CD4-positive, alpha-beta memory T cell (primary cell): ENCODE data around the gene PPM1G. TPM values are rescaled to one million over a fixed set of nuclear protein-coding genes. Genes with fewer than 3 reads are reported as not detected.

Experiments
- CTCF ChIA-PET: fragments of 350-600 bp; sonication (Branson Sonifier 250); formaldehyde crosslinking; loops from one replicate; lab custom pipeline; 2021; ENCODE audit warnings: inconsistent platforms; ENCODE audit not compliant: partially characterized antibody; lab: Charles Lee
- POLR2A ChIA-PET: fragments of 350-600 bp; sonication (Branson Sonifier 250); formaldehyde crosslinking; loops from one replicate; lab custom pipeline; 2021; ENCODE audit not compliant: partially characterized antibody; lab: Charles Lee
- DNase-seq, 5 donors: peaks; one replicate each; pipeline versions ENCODE4 v3.0.0 to v3.0.0-alpha.2; 2020 to 2022; ENCODE audit warnings: mixed read lengths in 1 of 5
- H3K27ac ChIP-seq: one replicate; pipeline ENCODE4 v1.7.0; 2013; ENCODE audit warnings: low read depth, low read length
- H3K27me3 ChIP-seq: 2 replicates; pipeline ENCODE4 v1.7.0; 2013; ENCODE audit warnings: mild to moderate bottlenecking, low read length, moderate library complexity; ENCODE audit not compliant: insufficient read depth
- H3K36me3 ChIP-seq: 2 replicates; pipeline ENCODE4 v1.7.0; 2013; ENCODE audit warnings: mild to moderate bottlenecking, low read length, moderate library complexity; ENCODE audit not compliant: insufficient read depth
- H3K4me1 ChIP-seq: 2 replicates; pipeline ENCODE4 v1.7.0; 2013; ENCODE audit warnings: mild to moderate bottlenecking, low read length, moderate library complexity; ENCODE audit not compliant: insufficient read depth
- H3K4me3 ChIP-seq, 2 donors: one replicate each; pipeline ENCODE4 v1.7.0; 2013; ENCODE audit warnings: low read length in 2 of 2, mild to moderate bottlenecking in 1 of 2
- H3K9me3 ChIP-seq, 2 donors: one replicate each; pipeline ENCODE4 v1.7.0; 2013; ENCODE audit warnings: low read length in 2 of 2, control low read depth in 1 of 2; ENCODE audit not compliant: control insufficient read depth in 1 of 2
- H3K27ac Mint-ChIP-seq, 7 donors: one replicate each; pipeline ENCODE4 v1.8.0; 2020 to 2021; ENCODE audit warnings: mixed read lengths in 7 of 7, mild to moderate bottlenecking in 6 of 7, inconsistent platforms in 3 of 7, moderate library complexity in 3 of 7
- H3K27me3 Mint-ChIP-seq, 2 donors: one replicate each; pipeline ENCODE4 v1.8.0; 2020 to 2021; ENCODE audit warnings: mixed read lengths in 2 of 2
- H3K36me3 Mint-ChIP-seq, 2 donors: one replicate each; pipeline ENCODE4 v1.8.0; 2020 to 2021; ENCODE audit warnings: mixed read lengths in 2 of 2, inconsistent platforms in 1 of 2, mild to moderate bottlenecking in 1 of 2
- H3K4me1 Mint-ChIP-seq, 4 donors: one replicate each; pipeline ENCODE4 v1.8.0; 2020 to 2021; ENCODE audit warnings: mixed read lengths in 4 of 4, mild to moderate bottlenecking in 1 of 4
- H3K4me3 Mint-ChIP-seq, 8 donors: one replicate each; pipeline ENCODE4 v1.8.0; 2020 to 2021; ENCODE audit warnings: mixed read lengths in 8 of 8, mild to moderate bottlenecking in 7 of 8, moderate library complexity in 6 of 8, inconsistent platforms in 3 of 8
- H3K9me3 Mint-ChIP-seq, 8 donors: one replicate each; pipeline ENCODE4 v1.8.0; 2020 to 2021; ENCODE audit warnings: mixed read lengths in 8 of 8, mild to moderate bottlenecking in 5 of 8, inconsistent platforms in 3 of 8, moderate library complexity in 1 of 8
- intact Hi-C: fragments of 100-400 bp; cut with micrococcal nuclease; formaldehyde crosslinking; loops from one replicate; pipeline ENCODE4 v1.15.1; 2023
- polyA plus RNA-seq, 2 donors: library from polyadenylated mRNA; unstranded; fragments of 300-500 nt; fragmentation: Illumina TruSeq; gene quantifications; one replicate each; pipeline ENCODE4 v1.2.3, GENCODE V29; 2021
- total RNA-seq, 2 experiments: library from RNA; stranded (reverse); gene quantifications; one replicate each; pipeline ENCODE4 v1.2.3, GENCODE V29; 2021

PPM1G gene
- total and polyA plus RNA-seq, 4 experiments from 2014 or later, result 53.8 to 99.4 (median 66.4) TPM

- intact Hi-C loops, result loop anchor here (5.0 kb wide), 1 partner anchor 309 kb away; no protein-coding TSS in a partner anchor
- CTCF ChIA-PET, result no interaction called here
- H3K4me1 Mint-ChIP-seq, result peaks cover 24 to 54% (median 35%) of the 10 kb centered on the region in 4 donors
- H3K27ac Mint-ChIP-seq, result peak overlapping the region in 2 of 7 donors; percentile 18 to 35
- Histone ChIP-seq H3K9me3 (no peaks in the 10 kb centered on the region), H3K27me3 (no peaks in the 10 kb centered on the region), H3K4me1 (peaks cover 32% of the 10 kb centered on the region), H3K27ac (no peak overlapping the region), H3K36me3 (peaks cover 54% of the 10 kb centered on the region), H3K4me3 (no peak overlapping the region)
- DNase-seq, result no peak
- no peaks in the 10 kb centered on the region for H3K27me3 Mint-ChIP-seq
- peaks cover 36 to 74% of the 10 kb centered on the region in 2 donors for H3K36me3 Mint-ChIP-seq
- POLR2A ChIA-PET, result interaction anchor here (1.2 to 1.3 kb wide), 2 partner anchors 9 to 18 kb away, joined by 3 read pairs; no protein-coding TSS in a partner anchor
- no peaks in the 10 kb centered on the region for H3K9me3 Mint-ChIP-seq
- H3K4me3 Mint-ChIP-seq, result peak overlapping the region in 2 of 8 donors; percentile 25 to 49
Measured at GRCh38 chr2:27373567-27373966, 35.8 kb downstream of the PPM1G start.

- Mint-ChIP-seq H3K4me3 (peak overlapping the region in 4 of 8 donors; percentile 26 to 75 (median 48)), H3K27me3 (no peaks in the 10 kb centered on the region), H3K36me3 (peaks cover 40 to 75% of the 10 kb centered on the region in 2 donors), H3K27ac (peak overlapping the region; percentile 3 to 98 (median 80)), H3K9me3 (no peaks in the 10 kb centered on the region), H3K4me1 (peaks cover 27 to 59% (median 38%) of the 10 kb centered on the region in 4 donors)
- ChIA-PET CTCF (no interaction called here), POLR2A (interaction anchor here (1.2 to 5.5 kb wide), 3 partner anchors 8 to 19 kb away, joined by 3 to 106 read pairs (median 3); partner anchors contain the start of gene ZNF513)
- no peak for DNase-seq
- Histone ChIP-seq H3K9me3 (no peaks in the 10 kb centered on the region), H3K27ac (no peak overlapping the region), H3K4me1 (peaks cover 38% of the 10 kb centered on the region), H3K27me3 (no peaks in the 10 kb centered on the region), H3K4me3 (no peak overlapping the region), H3K36me3 (peaks cover 56% of the 10 kb centered on the region)
- intact Hi-C loops, result loop anchor here (5.0 kb wide), 1 partner anchor 309 kb away; no protein-coding TSS in a partner anchor
Measured at GRCh38 chr2:27372937-27373336, 36.5 kb downstream of the PPM1G start.

- peak overlapping the region; percentile 96 to 100 (median 98) for H3K4me3 Mint-ChIP-seq
- H3K27me3 Mint-ChIP-seq, result no peaks in the 10 kb centered on the region
- ChIA-PET POLR2A (interaction anchor here (0.7 to 5.5 kb wide), 16 partner anchors 10 to 303 kb away, joined by 3 to 106 read pairs (median 6); partner anchors contain the start of genes ATRAID, CCDC121, GPN1 and GTF3C2), CTCF (interaction anchor here (1.5 to 3.3 kb wide), 4 partner anchors 8 to 48 kb away, joined by 4 to 16 read pairs (median 9); partner anchors contain the start of genes GTF3C2, MPV17 and PPM1G)
- Histone ChIP-seq H3K36me3 (peaks cover 56% of the 10 kb centered on the region), H3K4me3 (peak overlapping the region; percentile 72 to 86), H3K4me1 (peaks cover 38% of the 10 kb centered on the region), H3K27ac (peak overlapping the region; percentile 94), H3K9me3 (no peaks in the 10 kb centered on the region), H3K27me3 (no peaks in the 10 kb centered on the region)
- H3K4me1 Mint-ChIP-seq, result peaks cover 28 to 58% (median 41%) of the 10 kb centered on the region in 4 donors
- H3K9me3 Mint-ChIP-seq, result no peaks in the 10 kb centered on the region
- intact Hi-C loops, result loop anchor here (1.0 to 5.0 kb wide), 11 partner anchors 9 to 311 kb away; partner anchors contain the start of genes ATRAID, GTF3C2, IFT172 and NRBP1
- H3K27ac Mint-ChIP-seq, result peak overlapping the region; percentile 89 to 98 (median 98)
- peaks cover 38 to 72% of the 10 kb centered on the region in 2 donors for H3K36me3 Mint-ChIP-seq
- DNase-seq, result peak in 4 of 5 donors; percentile 24 to 53 (median 28)
Measured at GRCh38 chr2:27370816-27371620, 38.4 kb downstream of the PPM1G start.

DNA sequence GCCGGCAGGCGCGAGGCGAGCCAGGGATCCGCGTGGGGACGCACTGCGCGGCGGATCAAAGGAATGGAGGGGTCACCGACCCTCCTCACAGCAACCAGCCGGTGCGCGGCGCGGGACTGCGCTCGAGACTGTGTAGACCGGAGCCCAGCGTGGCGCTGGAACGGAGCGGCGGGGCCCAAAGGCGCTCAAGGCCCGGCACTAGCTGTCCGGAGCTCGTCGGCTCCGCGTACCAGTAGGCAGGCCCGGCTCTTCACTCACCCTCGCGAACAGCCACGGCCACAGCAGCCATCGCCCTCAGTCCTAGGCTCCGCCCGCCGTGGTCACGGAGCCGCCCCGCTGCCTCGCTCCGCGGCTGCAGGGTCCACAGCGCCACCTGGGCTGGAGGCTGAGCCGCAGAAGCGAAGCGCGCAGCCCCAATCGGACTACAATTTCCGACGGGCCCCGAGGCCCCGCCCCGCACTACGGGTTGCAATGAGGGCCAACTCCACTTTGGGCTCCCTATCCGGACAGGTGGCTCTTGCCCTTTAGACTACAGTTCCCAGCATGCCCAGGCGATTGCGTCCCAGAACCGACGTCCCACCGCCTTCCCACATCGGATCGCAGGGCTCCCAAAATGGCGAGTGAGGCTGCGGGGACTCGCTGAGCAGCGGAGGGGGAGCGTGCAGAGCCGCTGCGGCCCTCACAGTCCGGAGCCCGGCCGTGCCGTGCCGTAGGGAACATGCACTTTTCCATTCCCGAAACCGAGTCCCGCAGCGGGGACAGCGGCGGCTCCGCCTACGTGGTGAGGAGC, 39.2 kb downstream of the PPM1G start, which contains the start of the genes EIF2B4 and SNX17:
EIF2B4 (minus strand) TSS at position 313 of the 790 bp plus-strand sequence; CDS start at position 289, 24 bp downstream.
SNX17 (plus strand) TSS at position 591 of the 790 bp plus-strand sequence; CDS start at position 719, 128 bp downstream.
- H3K4me3 Mint-ChIP-seq, result peak within 1 kb of the TSS; percentile 96 to 100 (median 98)
- Histone ChIP-seq H3K4me3 (peak within 1 kb of the TSS; percentile 72 to 86), H3K27ac (peak within 1 kb of the TSS; percentile 94), H3K27me3 (no peaks in the 10 kb centered on the region), H3K36me3 (peaks cover 54% of the 10 kb centered on the region), H3K9me3 (no peaks in the 10 kb centered on the region), H3K4me1 (peaks cover 38% of the 10 kb centered on the region)
- H3K27me3 Mint-ChIP-seq, result no peaks in the 10 kb centered on the region
- H3K27ac Mint-ChIP-seq, result peak within 1 kb of the TSS; percentile 89 to 100 (median 98)
- peaks cover 33 to 68% of the 10 kb centered on the region in 2 donors for H3K36me3 Mint-ChIP-seq
- peak; percentile 99 to 100 (median 99) for DNase-seq
- CTCF ChIA-PET, result interaction anchor here (0.8 to 3.3 kb wide), 10 partner anchors 9 to 236 kb away, joined by 3 to 16 read pairs (median 8); partner anchors contain the start of genes GTF3C2, PPM1G, PREB and ZNF513
- POLR2A ChIA-PET, result interaction anchor here (0.7 to 5.5 kb wide), 17 partner anchors 10 to 293 kb away, joined by 3 to 106 read pairs (median 7); partner anchors contain the start of genes CCDC121, GPN1, GTF3C2 and IFT172
- H3K4me1 Mint-ChIP-seq, result peaks cover 28 to 58% (median 41%) of the 10 kb centered on the region in 4 donors
- intact Hi-C loops, result loop anchor here (1.0 to 5.0 kb wide), 11 partner anchors 10 to 312 kb away; partner anchors contain the start of genes ATRAID, GTF3C2, IFT172 and NRBP1
- no peaks in the 10 kb centered on the region for H3K9me3 Mint-ChIP-seq

GRCh38 chr2:27369471-27370025, 39.8 kb downstream of the PPM1G start:
- Mint-ChIP-seq H3K36me3 (peaks cover 30 to 64% of the 10 kb centered on the region in 2 donors), H3K4me3 (peak overlapping the region; percentile 96 to 100 (median 98))

GRCh38 chr2:27363933-27364332, 45.5 kb downstream of the PPM1G start:
- no peaks in the 10 kb centered on the region for H3K27me3 Mint-ChIP-seq
- H3K9me3 Mint-ChIP-seq, result no peaks in the 10 kb centered on the region
- DNase-seq, result no peak
- CTCF ChIA-PET, result no interaction called here
- POLR2A ChIA-PET, result interaction anchor here (1.2 to 1.5 kb wide), 3 partner anchors 10 to 46 kb away, joined by 3 read pairs; partner anchors contain the start of gene PPM1G
- Histone ChIP-seq H3K36me3 (peaks cover 43% of the 10 kb centered on the region), H3K4me1 (peaks cover 10% of the 10 kb centered on the region), H3K27ac (no peak overlapping the region), H3K4me3 (no peak overlapping the region), H3K27me3 (no peaks in the 10 kb centered on the region), H3K9me3 (no peaks in the 10 kb centered on the region)
- intact Hi-C loops, result no loop called here
- H3K27ac Mint-ChIP-seq, result peak overlapping the region in 2 of 7 donors; percentile 0 to 35
- H3K4me1 Mint-ChIP-seq, result peaks cover 5 to 17% (median 7%) of the 10 kb centered on the region in 4 donors
- H3K4me3 Mint-ChIP-seq, result no peak overlapping the region
- peaks cover 24 to 33% of the 10 kb centered on the region in 2 donors for H3K36me3 Mint-ChIP-seq

More at GRCh38 chr2:27369471-27370025, 39.8 kb downstream of the PPM1G start:
- H3K4me1 ChIP-seq, result peaks cover 38% of the 10 kb centered on the region
- intact Hi-C loops, result loop anchor here (1.0 to 5.0 kb wide), 11 partner anchors 11 to 313 kb away; partner anchors contain the start of genes ATRAID, GTF3C2, IFT172 and NRBP1
- no peaks in the 10 kb centered on the region for H3K9me3 ChIP-seq
- DNase-seq, result no peak
- peak overlapping the region; percentile 59 to 86 for H3K4me3 ChIP-seq
- Mint-ChIP-seq H3K9me3 (no peaks in the 10 kb centered on the region), H3K4me1 (peaks cover 28 to 54% (median 40%) of the 10 kb centered on the region in 4 donors), H3K27me3 (no peaks in the 10 kb centered on the region), H3K27ac (peak overlapping the region; percentile 89 to 98 (median 96))
- H3K36me3 ChIP-seq, result peaks cover 50% of the 10 kb centered on the region
- H3K27me3 ChIP-seq, result no peaks in the 10 kb centered on the region
- POLR2A ChIA-PET, result interaction anchor here (0.8 to 5.5 kb wide), 13 partner anchors 11 to 259 kb away, joined by 3 to 106 read pairs (median 7); partner anchors contain the start of genes ATRAID, CCDC121, GPN1 and GTF3C2
- H3K27ac ChIP-seq, result peak overlapping the region; percentile 94
- CTCF ChIA-PET, result interaction anchor here (0.7 to 3.3 kb wide), 14 partner anchors 9 to 871 kb away, joined by 3 to 16 read pairs (median 5); partner anchors contain the start of genes GTF3C2, OST4, PPM1G and PREB
